Thyroid gland (tissue), 4 donors: ENCODE measurements around the gene LCP1. TPM values are rescaled to one million over a fixed set of nuclear protein-coding genes. Genes with fewer than 3 reads are reported as not detected.
A peak's percentile ranks its signal among the peaks of the same experiment; 100 is the strongest.

ENCODE experiments used
- DNase-seq, 2 donors: peaks; one replicate each; pipeline ENCODE4 v3.0.0-alpha.2; 2019
- H3K27ac ChIP-seq, 3 donors: fragments of 200-600 bp; sonication (generic); 1 replicate in 2 of 3; 2 replicates in 1 of 3; pipeline ENCODE4 v1.5.1; 2016 to 2019; ENCODE audit warnings: mild to moderate bottlenecking in 1 of 3, moderate library complexity in 1 of 3
- H3K27me3 ChIP-seq: fragments of 200-600 bp; sonication (generic); one replicate; pipeline ENCODE4 v1.5.1; 2019
- H3K36me3 ChIP-seq, 2 donors: fragments of 200-600 bp; sonication (generic); one replicate each; pipeline ENCODE4 v1.5.1; 2016 to 2019
- H3K4me1 ChIP-seq, 2 donors: fragments of 200-600 bp; sonication (generic); one replicate each; pipeline ENCODE4 v1.5.1; 2017 to 2019
- H3K4me3 ChIP-seq, 3 donors: fragments of 200-600 bp; sonication (generic); replicated peaks in 1 of 3; 1 replicate in 2 of 3; 2 replicates in 1 of 3; pipeline ENCODE4 v1.5.1; 2016; ENCODE audit warnings: mild to moderate bottlenecking in 1 of 3
- H3K9me3 ChIP-seq: fragments of 200-600 bp; sonication (generic); one replicate; pipeline ENCODE4 v1.5.1; 2017
- POLR2A ChIP-seq, 2 donors: fragments of 450-650 bp; IDR thresholded peaks; one replicate each; pipeline ENCODE4 v1.6.1; 2017; ENCODE audit warnings: antibody characterized with exemption in 2 of 2, mild to moderate bottlenecking in 2 of 2, moderate library complexity in 1 of 2
- WGBS, 2 donors: methylation state at CpG; one replicate each; pipeline ENCODE4 v1.1.5; 2017; 5-methylcytosine and 5-hydroxymethylcytosine counted together
- intact Hi-C: fragments of 100-400 bp; cut with DNase I; formaldehyde crosslinking; loops from one replicate; pipeline ENCODE4 v1.15.1; 2023
- total RNA-seq, 4 donors: library from RNA; depleted of rRNA; stranded (reverse); fragments of >200 nt; gene quantifications; one replicate each; pipeline ENCODE4 v1.2.3, GENCODE V29; 2016
- TF ChIP-seq, protein P1 (sequence below), 6 experiments: fragments of 200-600 bp in 3 of 6; fragments of 450-650 bp in 3 of 6; sonication (generic) in 3 of 6; IDR thresholded peaks; one replicate each; pipeline ENCODE4 v1.5.1; 2016 to 2019; ENCODE audit warnings: antibody characterized with exemption in 6 of 6, mild to moderate bottlenecking in 2 of 6, inconsistent platforms in 1 of 6, moderate library complexity in 1 of 6

Gene LCP1
- total RNA-seq, 4 donors from 2014 or later: 8.7 to 27.3 (median 11.9) TPM

DNA sequence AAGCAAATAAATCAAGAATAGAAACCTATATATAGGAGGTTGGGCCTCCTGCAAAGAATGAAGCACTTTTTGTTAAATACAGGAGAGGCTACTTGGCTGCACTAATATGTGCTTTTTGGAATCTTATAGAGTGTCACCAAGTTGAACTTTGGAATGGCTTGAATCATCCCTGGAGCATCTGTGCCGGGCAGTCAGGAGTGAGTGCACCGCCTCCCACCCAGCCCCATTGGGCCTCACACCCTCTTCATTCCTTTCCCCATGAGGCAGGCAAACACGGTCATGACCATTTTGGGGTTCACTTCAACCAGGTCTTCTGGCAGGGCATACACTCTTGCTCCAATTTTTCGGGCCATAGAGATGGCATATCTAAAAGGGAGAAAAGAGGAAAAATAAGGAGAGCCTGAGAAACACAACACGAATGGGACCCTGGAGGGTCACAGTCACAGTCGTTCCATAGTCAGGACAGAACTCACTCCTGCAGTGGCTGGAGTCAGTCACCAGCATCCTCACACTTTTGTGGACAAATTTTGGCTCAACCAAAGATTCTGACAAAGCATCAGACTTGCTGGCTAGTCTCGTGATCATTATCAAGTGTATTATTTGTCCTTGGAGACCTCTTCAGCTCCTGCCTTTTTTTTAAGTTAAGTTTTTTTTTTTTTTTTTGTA lies 54.5 kb downstream of the LCP1 start:
- no peaks in the 10 kb centered on the region for H3K36me3 ChIP-seq
- no peak overlapping the region for H3K4me3 ChIP-seq
- intact Hi-C loops: loop anchor here (10.0 kb wide), 1 partner anchor 323 kb away; no protein-coding TSS in a partner anchor
- H3K9me3 ChIP-seq: no peaks in the 10 kb centered on the region
- H3K27me3 ChIP-seq: no peaks in the 10 kb centered on the region
- no peak for TF ChIP-seq POLR2A (IDR thresholded peaks at IDR 0.05)
- TF ChIP-seq, protein P1, sequence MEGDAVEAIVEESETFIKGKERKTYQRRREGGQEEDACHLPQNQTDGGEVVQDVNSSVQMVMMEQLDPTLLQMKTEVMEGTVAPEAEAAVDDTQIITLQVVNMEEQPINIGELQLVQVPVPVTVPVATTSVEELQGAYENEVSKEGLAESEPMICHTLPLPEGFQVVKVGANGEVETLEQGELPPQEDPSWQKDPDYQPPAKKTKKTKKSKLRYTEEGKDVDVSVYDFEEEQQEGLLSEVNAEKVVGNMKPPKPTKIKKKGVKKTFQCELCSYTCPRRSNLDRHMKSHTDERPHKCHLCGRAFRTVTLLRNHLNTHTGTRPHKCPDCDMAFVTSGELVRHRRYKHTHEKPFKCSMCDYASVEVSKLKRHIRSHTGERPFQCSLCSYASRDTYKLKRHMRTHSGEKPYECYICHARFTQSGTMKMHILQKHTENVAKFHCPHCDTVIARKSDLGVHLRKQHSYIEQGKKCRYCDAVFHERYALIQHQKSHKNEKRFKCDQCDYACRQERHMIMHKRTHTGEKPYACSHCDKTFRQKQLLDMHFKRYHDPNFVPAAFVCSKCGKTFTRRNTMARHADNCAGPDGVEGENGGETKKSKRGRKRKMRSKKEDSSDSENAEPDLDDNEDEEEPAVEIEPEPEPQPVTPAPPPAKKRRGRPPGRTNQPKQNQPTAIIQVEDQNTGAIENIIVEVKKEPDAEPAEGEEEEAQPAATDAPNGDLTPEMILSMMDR (IDR thresholded peaks at IDR 0.05): no peak
- 86 to 90% methylated on average over 7 of the region's 7 CpGs for WGBS, 2 donors
- no peak overlapping the region for H3K27ac ChIP-seq
- no peak for DNase-seq
- H3K4me1 ChIP-seq: peaks cover 0 to 3% of the 10 kb centered on the region in 2 donors

DNA sequence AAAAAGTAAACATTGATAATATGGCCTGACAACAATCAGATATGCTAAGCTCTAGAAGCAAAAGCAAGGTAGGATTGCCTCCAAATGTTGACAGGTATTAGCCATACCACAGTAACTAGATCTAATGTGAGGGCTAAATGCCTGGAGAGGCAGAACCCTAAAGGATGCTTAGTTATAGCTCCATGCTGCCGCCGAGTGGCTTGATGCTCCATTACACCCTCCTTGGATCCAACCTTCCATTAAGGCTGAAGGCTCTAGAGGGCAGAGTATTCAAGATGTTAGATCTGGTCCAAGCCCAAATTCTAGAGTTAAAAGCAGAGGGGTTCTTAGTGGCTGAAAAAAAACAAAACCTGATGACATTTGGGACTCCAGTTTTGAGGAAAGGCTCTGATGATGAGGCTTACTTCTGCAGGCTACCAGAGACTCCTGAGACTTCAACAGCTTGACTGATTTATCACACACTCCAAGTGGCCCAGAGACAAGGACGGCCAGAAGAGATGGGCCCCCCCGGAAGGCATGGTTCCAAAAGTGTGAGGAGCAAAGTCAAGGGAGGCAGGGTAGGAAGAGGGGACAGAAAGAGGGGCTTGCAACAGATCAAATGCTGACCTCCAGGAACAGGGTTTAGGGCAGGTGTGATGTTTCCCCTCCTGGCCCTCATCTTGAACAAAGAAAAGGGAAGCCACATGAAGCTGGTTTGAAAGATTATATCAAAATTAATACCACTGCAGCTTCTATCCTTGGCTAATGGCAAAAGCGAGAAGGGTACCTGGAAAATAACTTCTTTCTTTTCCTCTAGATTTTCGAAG lies 55.2 kb downstream of the LCP1 start:
- TF ChIP-seq, protein P1 (IDR thresholded peaks at IDR 0.05): peak; percentile 65 to 96 (median 88)
- no peak for TF ChIP-seq POLR2A (IDR thresholded peaks at IDR 0.05)
- Histone ChIP-seq H3K27me3 (no peaks in the 10 kb centered on the region), H3K4me1 (peaks cover 3% of the 10 kb centered on the region in 2 donors), H3K4me3 (no peak overlapping the region), H3K36me3 (no peaks in the 10 kb centered on the region), H3K9me3 (no peaks in the 10 kb centered on the region), H3K27ac (no peak overlapping the region)
- intact Hi-C loops: loop anchor here (10.0 kb wide), 1 partner anchor 322 kb away; no protein-coding TSS in a partner anchor
- WGBS, 2 donors: 55 to 57% methylated on average over 6 of the region's 6 CpGs
- DNase-seq: peak; percentile 84 to 86

DNA sequence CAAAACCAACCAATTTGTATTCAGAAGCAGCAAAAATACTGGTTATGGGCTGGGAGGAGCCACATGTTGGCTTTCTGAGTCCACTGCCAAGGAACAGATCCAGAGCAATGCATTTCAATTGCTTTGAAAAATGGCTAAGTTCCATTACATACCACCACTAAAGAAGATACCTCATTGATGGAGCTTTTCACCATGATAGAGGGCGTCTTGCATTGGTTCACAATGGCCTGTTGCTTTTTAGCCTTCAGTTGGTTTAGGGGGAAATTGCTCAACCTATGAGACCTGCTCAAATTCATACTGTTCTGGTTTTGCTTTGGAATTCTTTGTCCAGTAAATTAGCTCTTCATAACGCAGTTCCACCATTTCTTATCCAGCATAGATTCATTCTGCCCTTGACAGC lies 55.9 kb downstream of the LCP1 start:
- 46 to 48% methylated on average over 2 of the region's 2 CpGs for WGBS, 2 donors

DNA sequence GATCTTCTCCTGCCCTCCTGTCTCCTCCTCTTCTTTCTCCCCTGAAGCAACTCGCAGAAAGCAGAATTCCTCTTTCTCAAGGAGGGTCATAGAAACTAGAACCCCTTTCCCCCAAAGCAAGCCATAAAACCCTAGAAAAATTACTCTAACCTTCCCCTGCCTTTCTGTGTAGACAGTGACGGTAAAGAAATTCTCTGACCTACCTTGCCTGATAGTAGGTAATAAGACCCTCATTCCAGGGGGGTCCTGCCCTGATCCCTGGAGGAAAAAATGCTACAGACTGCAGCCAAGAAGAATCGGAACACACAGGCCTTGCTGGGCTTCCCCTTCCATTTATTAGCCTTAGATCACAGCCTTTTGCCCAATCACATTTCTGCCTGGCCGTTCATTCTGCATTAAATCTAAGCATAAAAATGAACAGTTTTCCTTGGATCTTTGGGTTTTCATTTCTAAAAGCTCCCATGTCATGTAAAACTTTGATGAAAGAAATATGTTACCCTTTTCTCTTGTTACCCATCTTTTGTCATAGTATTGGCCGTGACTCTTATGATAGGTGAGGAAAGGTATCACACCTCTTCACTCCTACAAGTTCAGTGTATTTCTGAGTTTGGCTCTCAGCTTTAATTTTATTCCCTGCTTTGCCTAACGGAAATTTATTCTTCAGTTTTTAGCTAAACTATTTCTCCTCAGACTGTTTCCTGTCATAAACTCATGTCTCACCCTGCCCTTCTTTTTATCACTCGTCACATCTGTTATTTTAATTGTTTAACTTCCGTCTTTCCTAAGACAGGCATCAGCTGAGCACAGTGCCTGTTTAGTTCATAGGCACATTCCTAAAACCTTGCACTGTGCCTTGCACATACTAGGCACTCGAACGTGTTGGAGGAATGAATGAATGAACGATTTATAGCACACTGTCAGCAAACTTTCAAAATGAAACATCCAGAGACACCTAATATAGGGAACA lies 56.7 kb downstream of the LCP1 start:
- WGBS, 2 donors: 65 to 71% methylated on average over 11 of the region's 11 CpGs
- TF ChIP-seq POLR2A (IDR thresholded peaks at IDR 0.05): no peak
- TF ChIP-seq, protein P1 (IDR thresholded peaks at IDR 0.05): no peak
- Histone ChIP-seq H3K4me3 (no peak overlapping the region), H3K27me3 (no peaks in the 10 kb centered on the region), H3K36me3 (no peaks in the 10 kb centered on the region), H3K9me3 (no peaks in the 10 kb centered on the region), H3K27ac (no peak overlapping the region), H3K4me1 (peaks cover 16 to 17% of the 10 kb centered on the region in 2 donors)
- DNase-seq: no peak
- intact Hi-C loops: loop anchor here (10.0 kb wide), 1 partner anchor 320 kb away; no protein-coding TSS in a partner anchor

More for the DNA sequence above, 55.9 kb downstream of the LCP1 start:
- peaks cover 10% of the 10 kb centered on the region in 2 donors for H3K4me1 ChIP-seq
- H3K27ac ChIP-seq: no peak overlapping the region
- TF ChIP-seq, protein P1 (IDR thresholded peaks at IDR 0.05): no peak
- TF ChIP-seq POLR2A (IDR thresholded peaks at IDR 0.05): no peak
- intact Hi-C loops: loop anchor here (10.0 kb wide), 1 partner anchor 321 kb away; no protein-coding TSS in a partner anchor
- H3K36me3 ChIP-seq: no peaks in the 10 kb centered on the region
- no peak for DNase-seq
- no peaks in the 10 kb centered on the region for H3K27me3 ChIP-seq
- no peaks in the 10 kb centered on the region for H3K9me3 ChIP-seq
- no peak overlapping the region for H3K4me3 ChIP-seq
